ENCODE results near the gene KCNK10.

The KCNK10 gene

GRCh38 chr14:88323086-88323522 lies at the start of gene KCNK10:
Gene KCNK10 (minus strand): TSS chr14:88323269. CDS start chr14:88322798, 471 bp downstream.
- no peaks in the 10 kb centered on the region for H3K9me3 Mint-ChIP-seq
- H3K4me3 Mint-ChIP-seq, result peak within 1 kb of the TSS; percentile 62
- peaks cover 36% of the 10 kb centered on the region for H3K27me3 Mint-ChIP-seq
- H3K27ac Mint-ChIP-seq, result no peak within 1 kb of the TSS
- H3K4me1 Mint-ChIP-seq, result peaks cover 5% of the 10 kb centered on the region
- no peaks in the 10 kb centered on the region for H3K36me3 Mint-ChIP-seq

- Mint-ChIP-seq H3K4me1 (no peaks in the 10 kb centered on the region), H3K27me3 (peaks cover 17% of the 10 kb centered on the region), H3K36me3 (no peaks in the 10 kb centered on the region), H3K27ac (no peak overlapping the region), H3K4me3 (no peak overlapping the region), H3K9me3 (peaks cover 4% of the 10 kb centered on the region)
These were observed 46.4 kb upstream of the KCNK10 start for GRCh38 chr14:88369496-88369895.

- Mint-ChIP-seq H3K27me3 (peaks cover 10% of the 10 kb centered on the region), H3K9me3 (peaks cover 4% of the 10 kb centered on the region), H3K4me3 (no peak overlapping the region), H3K36me3 (no peaks in the 10 kb centered on the region), H3K4me1 (no peaks in the 10 kb centered on the region), H3K27ac (no peak overlapping the region)
These were observed 41.8 kb upstream of the KCNK10 start for GRCh38 chr14:88364710-88365413.

GRCh38 chr14:88363644-88364043 lies 40.6 kb upstream of the KCNK10 start:
- Mint-ChIP-seq H3K4me1 (no peaks in the 10 kb centered on the region), H3K4me3 (no peak overlapping the region), H3K27me3 (peaks cover 10% of the 10 kb centered on the region), H3K27ac (no peak overlapping the region), H3K36me3 (no peaks in the 10 kb centered on the region), H3K9me3 (peaks cover 4% of the 10 kb centered on the region)

GRCh38 chr14:88359500-88359899 lies 36.4 kb upstream of the KCNK10 start:
- H3K4me1 Mint-ChIP-seq, result no peaks in the 10 kb centered on the region
- no peaks in the 10 kb centered on the region for H3K36me3 Mint-ChIP-seq

GRCh38 chr14:88354358-88354757 lies 31.3 kb upstream of the KCNK10 start:
- Mint-ChIP-seq H3K9me3 (no peaks in the 10 kb centered on the region), H3K27ac (no peak overlapping the region), H3K4me1 (no peaks in the 10 kb centered on the region), H3K4me3 (no peak overlapping the region), H3K36me3 (no peaks in the 10 kb centered on the region), H3K27me3 (peaks cover 7% of the 10 kb centered on the region)

More at GRCh38 chr14:88359500-88359899, 36.4 kb upstream of the KCNK10 start:
- H3K4me3 Mint-ChIP-seq, result no peak overlapping the region
- no peak overlapping the region for H3K27ac Mint-ChIP-seq
- H3K27me3 Mint-ChIP-seq, result peaks cover 11% of the 10 kb centered on the region
- no peaks in the 10 kb centered on the region for H3K9me3 Mint-ChIP-seq

GRCh38 chr14:88352698-88353097 lies 29.6 kb upstream of the KCNK10 start:
- no peaks in the 10 kb centered on the region for H3K4me1 Mint-ChIP-seq
- H3K4me3 Mint-ChIP-seq, result no peak overlapping the region
- H3K27me3 Mint-ChIP-seq, result peaks cover 1% of the 10 kb centered on the region
- no peaks in the 10 kb centered on the region for H3K9me3 Mint-ChIP-seq
- no peaks in the 10 kb centered on the region for H3K36me3 Mint-ChIP-seq
- no peak overlapping the region for H3K27ac Mint-ChIP-seq

- Mint-ChIP-seq H3K4me3 (no peak overlapping the region), H3K27ac (no peak overlapping the region), H3K4me1 (no peaks in the 10 kb centered on the region)
These were observed 29.1 kb upstream of the KCNK10 start for GRCh38 chr14:88351966-88352691.

GRCh38 chr14:88348546-88348945 lies 25.5 kb upstream of the KCNK10 start:
- Mint-ChIP-seq H3K27me3 (peaks cover 2% of the 10 kb centered on the region), H3K4me1 (no peaks in the 10 kb centered on the region), H3K4me3 (no peak overlapping the region), H3K9me3 (no peaks in the 10 kb centered on the region), H3K36me3 (no peaks in the 10 kb centered on the region), H3K27ac (no peak overlapping the region)

More at GRCh38 chr14:88351966-88352691, 29.1 kb upstream of the KCNK10 start:
- Mint-ChIP-seq H3K27me3 (peaks cover 1% of the 10 kb centered on the region), H3K36me3 (no peaks in the 10 kb centered on the region), H3K9me3 (no peaks in the 10 kb centered on the region)

- no peaks in the 10 kb centered on the region for H3K9me3 Mint-ChIP-seq
- peaks cover 5% of the 10 kb centered on the region for H3K27me3 Mint-ChIP-seq
- no peak overlapping the region for H3K27ac Mint-ChIP-seq
- no peaks in the 10 kb centered on the region for H3K4me1 Mint-ChIP-seq
- H3K36me3 Mint-ChIP-seq, result no peaks in the 10 kb centered on the region
- H3K4me3 Mint-ChIP-seq, result no peak overlapping the region
These were observed 23.1 kb upstream of the KCNK10 start for GRCh38 chr14:88346048-88346639.

- Mint-ChIP-seq H3K27ac (no peak overlapping the region), H3K4me1 (no peaks in the 10 kb centered on the region), H3K4me3 (no peak overlapping the region), H3K36me3 (no peaks in the 10 kb centered on the region), H3K27me3 (peaks cover 7% of the 10 kb centered on the region), H3K9me3 (no peaks in the 10 kb centered on the region)
These were observed 19.9 kb upstream of the KCNK10 start for GRCh38 chr14:88342980-88343379.

GRCh38 chr14:88340357-88340756 lies 17.3 kb upstream of the KCNK10 start:
- H3K36me3 Mint-ChIP-seq, result no peaks in the 10 kb centered on the region
- H3K27me3 Mint-ChIP-seq, result peaks cover 8% of the 10 kb centered on the region
- no peaks in the 10 kb centered on the region for H3K4me1 Mint-ChIP-seq
- H3K27ac Mint-ChIP-seq, result no peak overlapping the region
- H3K9me3 Mint-ChIP-seq, result no peaks in the 10 kb centered on the region
- H3K4me3 Mint-ChIP-seq, result no peak overlapping the region

GRCh38 chr14:88333036-88333435 lies 10.0 kb upstream of the KCNK10 start:
- no peaks in the 10 kb centered on the region for H3K9me3 Mint-ChIP-seq
- H3K4me3 Mint-ChIP-seq, result no peak overlapping the region
- no peaks in the 10 kb centered on the region for H3K4me1 Mint-ChIP-seq
- H3K36me3 Mint-ChIP-seq, result no peaks in the 10 kb centered on the region
- H3K27ac Mint-ChIP-seq, result no peak overlapping the region
- H3K27me3 Mint-ChIP-seq, result peaks cover 15% of the 10 kb centered on the region

GRCh38 chr14:88327497-88327896 lies 4.4 kb upstream of the KCNK10 start:
- Mint-ChIP-seq H3K4me3 (no peak overlapping the region), H3K36me3 (no peaks in the 10 kb centered on the region), H3K27me3 (peaks cover 44% of the 10 kb centered on the region), H3K9me3 (no peaks in the 10 kb centered on the region), H3K4me1 (peaks cover 5% of the 10 kb centered on the region), H3K27ac (no peak overlapping the region)

- Mint-ChIP-seq H3K4me1 (peaks cover 5% of the 10 kb centered on the region), H3K36me3 (no peaks in the 10 kb centered on the region), H3K4me3 (no peak overlapping the region), H3K9me3 (no peaks in the 10 kb centered on the region), H3K27me3 (peaks cover 44% of the 10 kb centered on the region), H3K27ac (no peak overlapping the region)
These were observed 3.5 kb upstream of the KCNK10 start for GRCh38 chr14:88326352-88327103.
